ENCODE measurements around the gene SPAG5.

Gene SPAG5

GRCh38 chr17:28537219-28537610 is 61.6 kb downstream of the SPAG5 start:
- no peak overlapping the region for H3K27ac Mint-ChIP-seq
- no peak for DNase-seq (ENCODE audit: low spot score)
- no peaks in the 10 kb centered on the region for H3K4me1 Mint-ChIP-seq (ENCODE audit: low read depth)
- no peaks in the 10 kb centered on the region for H3K27me3 Mint-ChIP-seq (ENCODE audit: low read depth)
- no peaks in the 10 kb centered on the region for H3K36me3 Mint-ChIP-seq (ENCODE audit: low read depth)
- no peaks in the 10 kb centered on the region for H3K9me3 Mint-ChIP-seq
- no peak overlapping the region for H3K4me3 Mint-ChIP-seq

DNA sequence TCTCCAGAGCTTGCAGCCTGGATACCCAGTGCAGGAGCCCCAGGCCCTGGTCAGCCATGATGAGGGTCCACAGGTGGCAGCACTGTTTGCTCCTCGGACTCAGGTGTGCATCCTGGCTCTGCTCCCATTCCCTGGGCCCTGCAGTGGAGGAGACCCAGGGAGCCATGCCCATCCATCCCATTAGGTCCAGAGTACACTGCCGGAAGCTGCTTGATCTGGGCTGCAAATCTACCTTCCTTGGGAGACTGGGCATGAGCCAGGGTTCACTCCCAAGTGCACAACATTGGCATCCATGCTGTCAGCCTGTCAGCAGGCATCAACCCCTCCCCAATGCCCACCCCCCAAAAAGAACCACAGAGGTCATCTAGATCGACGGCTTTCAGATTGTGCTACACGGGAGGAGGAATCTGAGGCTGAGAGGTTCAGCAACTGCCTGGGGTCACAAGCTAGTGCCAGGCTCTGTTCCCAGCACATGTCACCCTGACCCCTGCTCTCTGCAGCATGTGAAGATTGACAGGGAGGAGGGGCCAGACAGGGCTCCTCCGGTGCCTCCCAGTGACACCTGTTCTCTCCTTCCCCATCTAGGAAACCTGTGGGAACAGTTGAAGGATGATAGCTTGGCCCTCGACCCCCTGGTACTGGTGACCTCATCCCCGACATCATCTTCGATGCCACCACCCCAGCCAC is 62.1 kb downstream of the SPAG5 start:
- DNase-seq (ENCODE audit: low spot score): no peak
- Mint-ChIP-seq H3K4me1 (ENCODE audit: low read depth) (no peaks in the 10 kb centered on the region), H3K4me3 (no peak overlapping the region), H3K27ac (no peak overlapping the region), H3K9me3 (no peaks in the 10 kb centered on the region), H3K36me3 (ENCODE audit: low read depth) (no peaks in the 10 kb centered on the region), H3K27me3 (ENCODE audit: low read depth) (no peaks in the 10 kb centered on the region)

- no peak for DNase-seq (ENCODE audit: low spot score)
- Mint-ChIP-seq H3K9me3 (no peaks in the 10 kb centered on the region), H3K4me1 (ENCODE audit: low read depth) (no peaks in the 10 kb centered on the region), H3K27me3 (ENCODE audit: low read depth) (no peaks in the 10 kb centered on the region), H3K36me3 (ENCODE audit: low read depth) (no peaks in the 10 kb centered on the region), H3K4me3 (no peak overlapping the region), H3K27ac (no peak overlapping the region)
These were observed 64.0 kb downstream of the SPAG5 start for GRCh38 chr17:28534740-28535375.

GRCh38 chr17:28533091-28533807 is 65.6 kb downstream of the SPAG5 start:
- Mint-ChIP-seq H3K9me3 (no peaks in the 10 kb centered on the region), H3K4me3 (no peak overlapping the region), H3K36me3 (ENCODE audit: low read depth) (no peaks in the 10 kb centered on the region), H3K27me3 (ENCODE audit: low read depth) (peaks cover 2% of the 10 kb centered on the region), H3K27ac (no peak overlapping the region), H3K4me1 (ENCODE audit: low read depth) (no peaks in the 10 kb centered on the region)
- no peak for DNase-seq (ENCODE audit: low spot score)

DNA sequence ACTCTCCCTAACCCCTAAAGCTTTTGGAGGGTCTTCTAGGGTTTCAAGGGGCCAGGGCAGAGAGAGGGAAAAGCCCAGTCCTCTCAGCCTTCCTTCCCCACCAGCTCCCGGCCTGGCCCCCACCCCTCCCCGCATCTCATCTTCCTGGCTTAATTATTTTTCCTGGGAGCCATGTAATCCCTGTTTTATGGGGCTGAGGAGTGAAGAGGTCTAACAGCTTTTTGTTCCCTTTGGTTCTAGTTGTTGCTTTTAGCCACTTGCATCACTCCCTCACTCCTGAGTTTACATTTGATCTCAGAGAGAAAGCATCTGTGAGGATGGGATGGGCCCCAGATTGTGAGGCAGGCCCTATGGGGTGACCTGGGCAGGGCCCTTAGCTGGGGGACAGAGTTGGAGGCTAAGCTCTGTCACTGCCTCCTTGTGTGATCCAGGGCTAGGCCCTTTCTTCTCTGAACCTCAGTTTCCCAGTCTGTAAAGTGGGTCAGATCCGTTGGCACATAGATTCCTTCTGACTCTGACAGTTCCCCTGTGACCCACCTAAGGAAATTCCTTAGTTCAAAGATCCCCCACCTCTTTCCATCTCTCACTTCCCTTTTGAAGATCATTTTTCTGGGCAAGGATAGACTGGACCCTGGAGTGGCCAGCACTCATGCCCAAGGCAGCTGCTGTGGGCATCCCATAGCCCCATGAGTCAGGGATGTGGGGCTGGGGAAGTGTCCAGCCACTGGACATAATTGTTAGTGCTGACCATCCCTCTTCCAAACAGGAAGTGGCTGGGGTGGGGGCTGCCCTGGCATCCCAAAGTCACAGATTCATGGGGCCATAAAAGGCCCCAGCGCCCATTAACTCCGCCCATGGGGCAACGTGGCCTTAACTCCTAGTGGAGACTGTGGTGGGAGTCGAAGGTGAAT is 66.5 kb downstream of the SPAG5 start:
- H3K27me3 Mint-ChIP-seq (ENCODE audit: low read depth): peaks cover 2% of the 10 kb centered on the region
- peak overlapping the region; percentile 39 for H3K27ac Mint-ChIP-seq
- no peaks in the 10 kb centered on the region for H3K4me1 Mint-ChIP-seq (ENCODE audit: low read depth)
- DNase-seq (ENCODE audit: low spot score): no peak
- H3K9me3 Mint-ChIP-seq: no peaks in the 10 kb centered on the region
- no peak overlapping the region for H3K4me3 Mint-ChIP-seq
- no peaks in the 10 kb centered on the region for H3K36me3 Mint-ChIP-seq (ENCODE audit: low read depth)

GRCh38 chr17:28530926-28531325 is 67.9 kb downstream of the SPAG5 start:
- H3K4me3 Mint-ChIP-seq: no peak overlapping the region
- no peaks in the 10 kb centered on the region for H3K4me1 Mint-ChIP-seq (ENCODE audit: low read depth)
- peaks cover 2% of the 10 kb centered on the region for H3K27me3 Mint-ChIP-seq (ENCODE audit: low read depth)
- no peak overlapping the region for H3K27ac Mint-ChIP-seq
- H3K36me3 Mint-ChIP-seq (ENCODE audit: low read depth): no peaks in the 10 kb centered on the region
- H3K9me3 Mint-ChIP-seq: no peaks in the 10 kb centered on the region
- no peak for DNase-seq (ENCODE audit: low spot score)

DNA sequence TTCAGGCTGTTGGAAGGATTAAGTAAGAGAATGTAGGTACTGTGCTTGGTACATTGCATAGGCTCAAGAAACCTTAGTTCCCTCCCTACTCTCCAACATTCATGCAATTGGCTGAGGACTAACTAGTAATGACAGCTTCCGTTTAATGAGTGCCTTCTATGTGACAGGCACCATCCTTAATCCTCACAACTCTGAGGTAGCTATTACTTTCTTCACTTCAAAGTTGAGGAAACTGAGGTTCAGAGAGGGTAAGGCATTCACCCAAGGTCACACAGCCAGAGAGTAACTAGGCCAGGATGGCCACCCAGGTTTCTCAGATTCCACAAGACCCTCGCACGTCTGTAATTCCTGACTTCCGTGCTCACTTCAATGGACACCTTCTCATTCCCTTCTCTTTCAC is 68.6 kb downstream of the SPAG5 start:
- Mint-ChIP-seq H3K9me3 (no peaks in the 10 kb centered on the region), H3K27me3 (ENCODE audit: low read depth) (peaks cover 2% of the 10 kb centered on the region), H3K4me3 (no peak overlapping the region), H3K4me1 (ENCODE audit: low read depth) (no peaks in the 10 kb centered on the region), H3K36me3 (ENCODE audit: low read depth) (no peaks in the 10 kb centered on the region), H3K27ac (no peak overlapping the region)
- no peak for DNase-seq (ENCODE audit: low spot score)

DNA sequence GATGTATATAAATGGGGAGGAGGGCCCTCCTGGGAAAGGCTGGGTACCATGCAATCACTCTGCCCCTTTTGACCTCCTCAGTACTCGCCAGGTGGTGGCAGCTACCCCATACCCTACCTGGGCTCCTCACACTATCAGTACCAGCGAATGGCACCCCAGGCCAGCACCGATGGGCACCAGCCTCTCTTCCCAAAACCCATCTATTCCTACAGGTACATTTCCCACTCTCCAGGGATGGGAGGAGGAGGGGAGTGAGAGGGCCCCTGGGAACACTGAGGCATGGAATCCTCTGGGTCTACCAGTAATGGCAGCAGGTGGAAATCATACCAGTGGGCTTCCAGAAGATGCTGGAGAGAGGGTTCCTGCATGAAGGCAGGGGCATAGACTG is 69.8 kb downstream of the SPAG5 start:
- no peak overlapping the region for H3K4me3 Mint-ChIP-seq
- no peaks in the 10 kb centered on the region for H3K36me3 Mint-ChIP-seq (ENCODE audit: low read depth)
- no peaks in the 10 kb centered on the region for H3K9me3 Mint-ChIP-seq
- peaks cover 2% of the 10 kb centered on the region for H3K27me3 Mint-ChIP-seq (ENCODE audit: low read depth)
- H3K4me1 Mint-ChIP-seq (ENCODE audit: low read depth): no peaks in the 10 kb centered on the region
- H3K27ac Mint-ChIP-seq: no peak overlapping the region
- no peak for DNase-seq (ENCODE audit: low spot score)

- DNase-seq (ENCODE audit: low spot score): no peak
- Mint-ChIP-seq H3K9me3 (no peaks in the 10 kb centered on the region), H3K27ac (no peak overlapping the region), H3K36me3 (ENCODE audit: low read depth) (no peaks in the 10 kb centered on the region), H3K4me1 (ENCODE audit: low read depth) (no peaks in the 10 kb centered on the region), H3K4me3 (no peak overlapping the region), H3K27me3 (ENCODE audit: low read depth) (peaks cover 2% of the 10 kb centered on the region)
These were observed 70.4 kb downstream of the SPAG5 start for GRCh38 chr17:28528327-28529012.

- H3K9me3 Mint-ChIP-seq: no peaks in the 10 kb centered on the region
- no peak overlapping the region for H3K27ac Mint-ChIP-seq
- DNase-seq (ENCODE audit: low spot score): no peak
- no peak overlapping the region for H3K4me3 Mint-ChIP-seq
- H3K36me3 Mint-ChIP-seq (ENCODE audit: low read depth): no peaks in the 10 kb centered on the region
- peaks cover 2% of the 10 kb centered on the region for H3K27me3 Mint-ChIP-seq (ENCODE audit: low read depth)
- no peaks in the 10 kb centered on the region for H3K4me1 Mint-ChIP-seq (ENCODE audit: low read depth)
These were observed 71.0 kb downstream of the SPAG5 start for GRCh38 chr17:28527859-28528258.

All from T-helper 2 cell treated with Interferon-gamma antibody and Interleukin-4, amounts not matched to agents 5 μg/mL and 100 μg/mL, for 36 hours (primary cell).